Calu3 (cell line): ENCODE data around the gene USP50. TPM values are rescaled to one million over a fixed set of nuclear protein-coding genes. Genes with fewer than 3 reads are reported as not detected.
"Not testable (repeated sequence)": the region's sequence is repeated elsewhere in the genome, so short reads cannot be mapped to it uniquely, and the experiment has no call there.

ENCODE experiments used
- BruUV-seq: library from RNA; stranded (reverse); fragments of 400-500 nt; replicated peaks from 2 replicates; lab custom pipeline; 2021; lab: Mats Ljungman, UMichigan
- CTCF ChIA-PET: fragments of 300-600 bp; sonication (Branson Sonifier 250); formaldehyde crosslinking; loops from one replicate; lab custom pipeline; 2022; ENCODE audit warnings: antibody characterized with exemption; lab: Charles Lee
- DNase-seq: peaks from one replicate; pipeline ENCODE4 v3.0.0; 2022
- H3K27ac Mint-ChIP-seq: one replicate; pipeline ENCODE4 v1.8.0; 2022; ENCODE audit warnings: mixed read lengths; ENCODE audit not compliant: unreplicated experiment
- H3K27me3 Mint-ChIP-seq: one replicate; pipeline ENCODE4 v1.8.0; 2022; ENCODE audit warnings: mixed read lengths; ENCODE audit not compliant: unreplicated experiment
- H3K36me3 Mint-ChIP-seq: one replicate; pipeline ENCODE4 v1.8.0; 2022; ENCODE audit warnings: mild to moderate bottlenecking, moderate library complexity, mixed read lengths; ENCODE audit not compliant: insufficient read depth, unreplicated experiment
- H3K4me1 Mint-ChIP-seq: one replicate; pipeline ENCODE4 v1.8.0; 2022; ENCODE audit warnings: mild to moderate bottlenecking, low read depth, mixed read lengths; ENCODE audit not compliant: unreplicated experiment
- H3K4me3 Mint-ChIP-seq: one replicate; pipeline ENCODE4 v1.8.0; 2022; ENCODE audit warnings: mild to moderate bottlenecking, low read depth, moderate library complexity, mixed read lengths; ENCODE audit not compliant: unreplicated experiment
- H3K9me3 Mint-ChIP-seq: one replicate; pipeline ENCODE4 v1.8.0; 2022; ENCODE audit warnings: low read depth, mixed read lengths; ENCODE audit not compliant: unreplicated experiment
- intact Hi-C: fragments of 100-400 bp; cut with micrococcal nuclease; formaldehyde crosslinking; loops from one replicate; pipeline ENCODE4 v1.10.0; 2022; ENCODE audit not compliant: unreplicated experiment
- total RNA-seq: library from RNA; stranded (reverse); gene quantifications from 2 replicates; pipeline ENCODE4 v1.2.3, GENCODE V29; 2022
- TF ChIP-seq, protein P1 (sequence below): fragments of 200-600 bp; IDR thresholded peaks from one replicate; pipeline ENCODE4 v1.8.0; 2022; ENCODE audit warnings: antibody characterized with exemption; ENCODE audit not compliant: unreplicated experiment

USP50 gene
- total RNA-seq, 1 experiment from 2014 or later = not detected

- intact Hi-C loops = no loop called here
- Mint-ChIP-seq H3K27me3 (no peaks in the 10 kb centered on the region), H3K36me3 (peaks cover 13% of the 10 kb centered on the region), H3K27ac (no peak overlapping the region), H3K4me1 (no peaks in the 10 kb centered on the region), H3K9me3 (no peaks in the 10 kb centered on the region), H3K4me3 (no peak overlapping the region)
- no peak for DNase-seq
- CTCF ChIA-PET = no interaction called here
- BruUV-seq = no TSS peak
- TF ChIP-seq, protein P1, sequence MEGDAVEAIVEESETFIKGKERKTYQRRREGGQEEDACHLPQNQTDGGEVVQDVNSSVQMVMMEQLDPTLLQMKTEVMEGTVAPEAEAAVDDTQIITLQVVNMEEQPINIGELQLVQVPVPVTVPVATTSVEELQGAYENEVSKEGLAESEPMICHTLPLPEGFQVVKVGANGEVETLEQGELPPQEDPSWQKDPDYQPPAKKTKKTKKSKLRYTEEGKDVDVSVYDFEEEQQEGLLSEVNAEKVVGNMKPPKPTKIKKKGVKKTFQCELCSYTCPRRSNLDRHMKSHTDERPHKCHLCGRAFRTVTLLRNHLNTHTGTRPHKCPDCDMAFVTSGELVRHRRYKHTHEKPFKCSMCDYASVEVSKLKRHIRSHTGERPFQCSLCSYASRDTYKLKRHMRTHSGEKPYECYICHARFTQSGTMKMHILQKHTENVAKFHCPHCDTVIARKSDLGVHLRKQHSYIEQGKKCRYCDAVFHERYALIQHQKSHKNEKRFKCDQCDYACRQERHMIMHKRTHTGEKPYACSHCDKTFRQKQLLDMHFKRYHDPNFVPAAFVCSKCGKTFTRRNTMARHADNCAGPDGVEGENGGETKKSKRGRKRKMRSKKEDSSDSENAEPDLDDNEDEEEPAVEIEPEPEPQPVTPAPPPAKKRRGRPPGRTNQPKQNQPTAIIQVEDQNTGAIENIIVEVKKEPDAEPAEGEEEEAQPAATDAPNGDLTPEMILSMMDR = no peak
Observed at GRCh38 chr15:50506121-50506520, 40.3 kb downstream of the USP50 start.

DNA sequence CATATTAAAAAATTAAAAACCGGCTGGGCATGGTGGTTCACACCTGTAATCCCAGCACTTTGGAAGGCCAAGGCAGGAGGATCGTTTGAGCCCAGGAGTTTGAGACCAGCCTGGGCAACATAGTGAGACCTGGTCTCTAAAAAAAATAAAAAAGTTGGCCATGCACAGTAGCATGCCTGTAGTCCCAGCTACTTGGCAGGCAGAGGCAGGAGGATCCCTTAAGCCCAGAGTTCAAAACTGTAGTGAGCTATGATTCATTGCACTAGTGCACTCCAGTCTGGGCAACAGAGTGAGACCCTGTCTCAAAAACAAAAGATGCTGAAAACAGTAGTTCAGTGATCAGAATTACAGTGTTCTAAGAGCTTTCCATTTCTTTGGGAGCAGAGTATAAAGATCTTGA, 40.8 kb downstream of the USP50 start:
- intact Hi-C loops, BruUV-seq, H3K27me3 Mint-ChIP-seq, H3K4me3 Mint-ChIP-seq, H3K27ac Mint-ChIP-seq, CTCF ChIA-PET, H3K9me3 Mint-ChIP-seq, H3K4me1 Mint-ChIP-seq, DNase-seq: not testable (repeated sequence)
- H3K36me3 Mint-ChIP-seq = peaks cover 13% of the 10 kb centered on the region

DNA sequence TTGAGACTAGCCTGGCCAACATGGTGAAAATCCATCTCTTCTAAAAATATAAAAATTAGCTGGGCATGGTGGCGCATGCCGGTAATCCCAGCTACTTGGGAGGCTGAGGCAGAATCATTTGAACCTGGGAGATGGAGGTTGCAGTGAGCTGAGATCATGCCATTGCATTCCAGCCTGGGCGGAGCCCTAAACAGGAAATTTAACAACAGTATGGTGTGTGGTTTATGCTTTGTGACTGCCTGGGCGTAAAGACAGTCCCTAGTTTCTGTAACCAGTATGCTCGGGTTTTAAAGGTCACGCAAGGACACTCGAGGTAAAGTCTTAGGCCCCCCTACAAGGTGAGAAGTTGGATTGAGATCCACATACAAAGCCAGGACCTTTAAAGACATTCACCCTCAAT, 43.3 kb downstream of the USP50 start:
- no peaks in the 10 kb centered on the region for H3K9me3 Mint-ChIP-seq
- H3K27ac Mint-ChIP-seq = no peak overlapping the region
- DNase-seq = no peak
- peaks cover 13% of the 10 kb centered on the region for H3K36me3 Mint-ChIP-seq
- BruUV-seq = no TSS peak
- no peak overlapping the region for H3K4me3 Mint-ChIP-seq
- no peaks in the 10 kb centered on the region for H3K4me1 Mint-ChIP-seq
- intact Hi-C loops = no loop called here
- TF ChIP-seq, protein P1 = no peak
- no peaks in the 10 kb centered on the region for H3K27me3 Mint-ChIP-seq
- CTCF ChIA-PET = no interaction called here

GRCh38 chr15:50501815-50502214, 44.7 kb downstream of the USP50 start:
- Mint-ChIP-seq H3K27ac (no peak overlapping the region), H3K4me1 (no peaks in the 10 kb centered on the region), H3K4me3 (no peak overlapping the region), H3K27me3 (no peaks in the 10 kb centered on the region), H3K36me3 (peaks cover 15% of the 10 kb centered on the region), H3K9me3 (no peaks in the 10 kb centered on the region)
- TF ChIP-seq, protein P1 = no peak
- no peak for DNase-seq
- BruUV-seq = no TSS peak
- CTCF ChIA-PET = no interaction called here
- intact Hi-C loops = no loop called here

DNA sequence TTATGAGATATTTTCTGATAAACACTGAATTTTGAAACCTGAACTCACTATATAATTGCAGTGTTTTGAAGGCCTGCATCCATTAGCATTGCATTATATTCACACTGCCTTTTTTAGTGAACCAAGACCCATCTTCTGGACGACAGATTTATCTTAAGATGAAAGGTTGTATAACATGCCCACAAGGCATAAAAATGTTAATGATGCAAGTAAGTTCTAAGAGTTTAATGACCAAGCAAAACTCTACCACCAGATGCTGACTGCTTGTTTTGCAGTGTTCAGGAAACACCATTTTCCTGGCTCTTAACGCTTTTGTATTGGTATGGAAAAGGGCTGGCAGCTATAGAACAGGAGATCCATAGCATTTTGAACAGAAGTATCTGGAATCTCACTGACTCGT, 46.1 kb downstream of the USP50 start:
- TF ChIP-seq, protein P1 = no peak
- H3K27me3 Mint-ChIP-seq = no peaks in the 10 kb centered on the region
- H3K9me3 Mint-ChIP-seq = no peaks in the 10 kb centered on the region
- peaks cover 5% of the 10 kb centered on the region for H3K36me3 Mint-ChIP-seq
- intact Hi-C loops = no loop called here
- no peak for DNase-seq
- H3K27ac Mint-ChIP-seq = no peak overlapping the region
- CTCF ChIA-PET = no interaction called here
- no TSS peak for BruUV-seq
- H3K4me1 Mint-ChIP-seq = no peaks in the 10 kb centered on the region
- no peak overlapping the region for H3K4me3 Mint-ChIP-seq
